Activated gamma-delta T cell (primary cell): ENCODE results near the gene APP.

ENCODE experiments used
- DNase-seq: peaks from one replicate; lab custom pipeline; 2025; lab: John Stamatoyannopoulos, UW

APP gene

DNA sequence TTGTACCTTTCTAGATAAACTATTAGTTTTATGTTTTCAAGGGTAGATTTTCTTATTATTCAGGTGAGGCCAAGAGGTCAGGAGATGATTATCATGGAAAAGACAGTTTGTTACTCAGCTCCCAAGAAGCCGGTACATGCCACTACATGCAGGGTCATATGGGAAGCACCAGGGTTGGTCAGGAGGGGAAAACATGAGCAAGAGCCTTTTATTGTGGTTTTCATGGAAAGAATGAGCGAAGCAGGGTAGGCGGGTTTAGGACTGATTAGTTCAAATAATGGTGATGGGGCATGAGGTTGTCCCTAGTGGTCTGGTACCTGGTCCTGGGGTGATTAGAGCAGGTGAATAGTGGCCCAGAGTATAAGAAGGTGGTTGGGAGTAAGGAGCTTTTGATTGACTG, 189.9 kb downstream of the APP start:
- no peak for DNase-seq

DNA sequence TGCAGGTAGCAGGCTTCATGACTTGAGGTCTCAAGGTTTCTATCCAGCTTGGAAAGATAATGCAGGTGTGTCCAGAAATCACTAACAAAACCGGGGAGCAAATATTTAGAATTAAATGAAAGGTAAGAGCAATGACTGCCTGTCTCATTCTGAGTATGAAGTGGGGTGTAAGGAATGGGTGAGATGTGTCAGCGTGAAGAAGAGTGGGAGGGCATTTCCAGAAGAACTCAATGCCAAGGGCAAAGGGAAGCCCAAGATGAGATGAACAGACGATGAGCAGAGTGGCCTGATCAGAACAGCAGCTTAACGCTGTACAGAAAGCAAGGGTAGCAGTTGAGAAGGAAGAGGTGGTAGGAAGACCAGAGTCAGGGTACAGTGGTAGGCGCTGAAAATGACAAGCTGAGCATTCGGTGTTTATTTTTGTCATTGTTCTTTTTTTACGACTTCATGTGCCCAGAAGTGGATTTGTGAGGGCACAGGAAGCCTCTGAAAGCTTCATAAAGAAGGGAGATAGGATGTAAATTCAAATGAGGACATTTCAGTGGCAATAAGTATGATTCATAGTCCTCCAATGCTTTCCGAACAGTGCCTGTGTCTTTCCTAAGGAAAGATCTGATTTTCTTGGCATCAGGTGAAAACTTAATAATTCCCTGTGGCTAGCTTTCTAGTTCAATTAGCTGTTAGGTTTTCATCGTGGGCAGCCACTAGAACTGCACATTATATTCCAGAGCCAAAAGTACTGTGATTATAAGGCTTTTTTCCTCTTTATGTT, 190.5 kb downstream of the APP start:
- no peak for DNase-seq

- no peak for DNase-seq
Observed at GRCh38 chr21:25977068-25977611, 193.4 kb downstream of the APP start.

GRCh38 chr21:25974964-25975363, 195.6 kb downstream of the APP start:
- DNase-seq: no peak

DNA sequence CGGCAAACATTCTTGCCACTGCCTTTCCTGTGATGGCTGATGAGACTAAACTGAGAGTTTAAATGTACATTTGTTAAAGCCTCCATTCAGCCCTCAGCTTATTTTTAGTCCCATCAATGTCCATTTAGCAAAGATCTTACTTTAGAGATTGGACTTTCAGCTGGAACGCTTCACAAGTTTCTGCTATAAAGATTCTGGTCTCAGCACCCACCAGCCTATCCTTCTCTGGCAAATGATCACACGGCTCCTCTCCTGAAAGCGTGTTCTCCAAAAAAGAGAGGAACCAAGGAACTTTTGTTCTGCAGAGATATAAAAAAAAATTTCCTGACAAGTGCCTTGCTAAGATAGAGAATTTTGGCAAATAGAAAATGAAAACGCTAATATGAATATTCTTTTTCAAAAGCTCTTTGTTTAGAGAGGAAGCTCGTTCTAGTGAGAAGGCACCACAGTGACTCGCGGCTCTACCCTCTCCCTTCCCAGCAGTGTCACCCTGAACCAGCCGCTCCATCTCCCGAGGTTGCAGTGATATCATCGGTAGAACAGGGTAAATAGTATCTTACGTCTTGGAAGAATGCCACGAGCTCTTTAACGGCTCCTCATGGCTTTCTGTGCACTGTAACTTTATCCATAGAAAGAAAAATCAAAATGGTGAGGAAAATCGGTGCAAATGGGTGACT, 200.2 kb downstream of the APP start:
- DNase-seq: no peak

DNA sequence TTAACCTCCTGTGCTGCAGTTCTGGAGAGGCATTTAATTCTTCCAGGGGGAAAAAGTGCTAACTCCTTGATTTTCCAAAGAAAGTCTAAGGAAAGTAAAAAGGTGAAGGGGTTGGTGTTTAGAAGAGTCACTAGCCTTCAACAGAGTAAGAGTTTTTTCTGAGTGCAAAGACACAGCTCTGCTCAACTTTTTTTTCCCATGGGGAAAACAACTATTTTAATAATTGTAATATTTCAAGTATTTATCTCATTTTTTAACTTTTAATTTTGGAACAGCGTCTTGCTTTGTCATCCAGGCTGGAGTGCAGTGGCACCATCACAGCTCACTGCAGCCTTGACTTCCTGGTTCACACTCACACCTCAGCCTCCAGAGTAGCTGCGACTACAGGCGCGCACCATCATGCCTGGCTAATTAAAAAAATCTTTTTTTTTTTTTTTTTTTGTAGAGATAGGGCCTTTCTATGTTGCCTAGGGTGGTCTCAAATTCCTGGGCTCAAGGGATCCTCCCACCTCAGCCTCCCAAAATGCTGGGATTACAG, 202.6 kb downstream of the APP start:
- no peak for DNase-seq

DNA sequence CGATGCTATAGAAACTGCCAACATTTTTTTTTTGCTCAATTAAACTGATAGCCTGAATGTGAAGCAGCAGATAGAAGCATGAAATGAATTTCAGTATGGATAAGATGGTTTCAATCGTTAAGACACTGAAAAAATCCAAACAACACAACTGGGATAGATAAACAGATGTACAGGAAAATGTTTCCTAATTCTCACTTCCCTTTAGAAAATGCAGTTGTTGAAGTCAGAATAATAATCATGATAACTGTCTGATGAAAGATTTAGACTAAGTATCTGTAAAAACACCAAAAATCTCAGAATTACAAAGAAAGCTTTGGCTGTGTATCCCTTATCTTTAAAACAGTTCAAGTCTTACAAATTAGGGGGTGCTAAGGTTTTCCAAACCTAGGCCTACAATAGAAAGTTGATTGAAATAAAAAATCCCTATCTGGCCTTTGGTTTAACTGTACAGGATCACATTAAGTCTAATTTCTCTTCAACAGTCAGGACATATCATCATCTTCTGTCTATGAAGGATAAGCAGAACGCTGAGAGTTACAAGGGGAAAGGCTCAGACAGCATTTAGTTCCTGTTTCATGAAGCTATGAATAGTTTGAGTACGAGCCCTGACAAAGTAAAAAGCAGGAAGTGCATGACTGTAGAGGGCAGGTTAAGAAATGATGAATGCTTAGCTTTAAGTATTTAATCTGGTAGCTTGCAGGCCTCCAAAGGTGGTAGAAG, 203.2 kb downstream of the APP start:
- no peak for DNase-seq

GRCh38 chr21:25965951-25966707, 204.4 kb downstream of the APP start:
- DNase-seq: no peak

DNA sequence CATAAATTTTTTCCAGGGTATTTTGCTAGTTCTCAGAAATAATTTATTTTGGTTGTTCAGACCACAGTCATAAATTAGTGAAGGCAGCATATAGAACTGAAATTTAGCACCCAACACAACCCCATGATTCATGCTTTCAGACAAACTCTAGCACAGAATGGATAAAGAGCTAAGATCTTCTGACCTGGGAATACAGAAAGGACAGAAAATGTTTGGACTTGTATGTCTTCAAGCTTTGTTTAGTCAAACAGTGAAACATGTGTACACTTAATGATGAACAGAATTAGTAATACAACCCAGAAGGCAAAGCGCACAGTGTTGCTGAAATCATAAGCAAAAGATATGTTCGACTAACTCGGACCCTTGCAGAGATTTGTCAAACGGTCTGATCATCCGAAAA, 205.6 kb downstream of the APP start:
- DNase-seq: no peak

GRCh38 chr21:25964015-25964414, 206.6 kb downstream of the APP start:
- no peak for DNase-seq

- DNase-seq: no peak
Observed at GRCh38 chr21:25963181-25963580, 207.4 kb downstream of the APP start.

- DNase-seq: no peak
Observed at GRCh38 chr21:25961042-25961441, 209.5 kb downstream of the APP start.

- DNase-seq: no peak
Observed at GRCh38 chr21:25960402-25960801, 210.2 kb downstream of the APP start.

DNA sequence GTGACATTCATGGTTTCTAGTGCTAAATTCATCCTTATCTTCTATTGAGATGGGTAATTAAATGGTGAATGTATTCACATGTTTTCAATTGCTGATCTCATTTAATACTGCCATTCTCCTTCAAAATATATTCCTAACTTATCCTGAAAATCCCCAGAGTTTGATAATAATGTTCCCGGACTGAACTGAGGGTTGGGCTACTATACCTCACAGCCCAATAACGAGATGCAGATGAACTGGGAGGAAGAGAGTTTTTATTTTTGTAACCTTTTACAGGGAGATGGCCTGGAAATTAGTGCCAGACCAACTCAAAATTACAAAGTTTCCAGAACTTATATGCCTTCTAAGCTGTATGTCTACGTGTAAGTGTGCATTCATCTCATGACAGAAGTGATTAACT, 210.8 kb downstream of the APP start:
- DNase-seq: no peak

DNA sequence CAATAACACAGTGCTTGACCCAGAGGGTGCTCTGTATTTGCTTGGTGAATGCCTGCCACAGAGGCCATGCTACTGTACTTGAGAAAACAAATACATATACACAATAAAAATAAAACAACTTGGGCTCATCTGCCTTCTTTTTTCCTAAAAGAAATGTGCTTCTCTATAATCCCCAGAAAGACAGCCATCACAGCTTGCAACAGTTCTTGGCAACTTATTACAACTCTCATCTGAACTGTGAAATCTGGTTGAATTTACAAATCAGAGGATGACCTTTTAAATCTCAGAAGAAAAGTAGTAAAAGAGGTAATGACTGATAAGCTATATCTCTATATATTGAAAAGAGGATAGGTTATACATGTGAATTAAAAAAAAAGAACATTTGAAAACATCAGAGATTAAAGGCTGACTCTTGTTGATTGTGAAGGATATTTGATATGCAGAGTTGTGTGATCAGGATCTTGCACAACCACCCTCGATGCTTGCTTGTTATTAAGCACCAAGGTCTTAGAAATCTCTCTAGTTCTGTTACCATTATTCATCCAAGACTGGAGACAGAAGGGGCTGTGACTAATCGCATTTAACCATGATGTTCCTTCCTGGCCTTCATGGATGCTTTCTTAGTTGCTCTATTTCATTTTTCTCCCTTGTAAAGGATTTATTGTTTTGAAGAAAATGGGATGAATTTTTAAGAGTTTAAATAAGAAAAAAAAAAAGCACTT, 213.4 kb downstream of the APP start:
- DNase-seq: no peak

GRCh38 chr21:25955646-25956045, 214.9 kb downstream of the APP start:
- DNase-seq: no peak

GRCh38 chr21:25953659-25954058, 216.9 kb downstream of the APP start:
- no peak for DNase-seq

DNA sequence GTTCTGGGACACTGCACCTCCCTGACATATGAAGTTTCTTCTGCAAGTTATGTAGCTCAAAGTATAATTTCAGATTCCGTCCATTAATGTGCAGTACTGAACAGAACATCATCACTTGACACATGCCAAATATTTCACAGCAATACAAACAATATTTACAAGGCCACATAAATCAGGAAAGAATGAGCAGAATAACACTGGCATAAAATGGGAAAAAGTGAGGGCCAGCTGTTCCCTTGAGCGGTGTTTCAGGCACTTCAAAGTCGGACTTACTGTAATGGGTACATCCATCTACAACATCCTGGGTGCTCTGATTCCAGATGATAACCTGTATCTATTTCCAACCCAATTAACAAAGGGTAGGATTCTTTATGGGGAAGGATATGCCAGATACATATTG, 217.4 kb downstream of the APP start:
- DNase-seq: no peak

DNA sequence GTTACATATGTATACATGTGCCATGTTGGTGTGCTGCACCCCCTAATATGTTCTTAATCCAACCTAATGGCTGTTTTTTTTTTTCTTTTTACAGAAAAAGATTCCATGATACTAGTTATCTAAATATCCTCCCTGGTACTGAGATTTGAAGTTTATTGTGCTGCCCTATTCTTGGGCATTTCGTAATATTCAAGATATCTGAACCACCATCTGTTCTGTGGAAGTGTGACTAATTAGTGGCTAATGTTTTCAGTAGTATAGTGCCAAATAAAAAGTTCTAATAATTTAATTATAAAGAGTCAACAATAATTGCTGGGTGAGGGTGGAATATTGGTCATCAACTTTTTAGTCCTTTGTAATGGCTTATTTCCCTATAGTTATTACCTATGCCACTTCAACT, 218.3 kb downstream of the APP start:
- DNase-seq: no peak

DNA sequence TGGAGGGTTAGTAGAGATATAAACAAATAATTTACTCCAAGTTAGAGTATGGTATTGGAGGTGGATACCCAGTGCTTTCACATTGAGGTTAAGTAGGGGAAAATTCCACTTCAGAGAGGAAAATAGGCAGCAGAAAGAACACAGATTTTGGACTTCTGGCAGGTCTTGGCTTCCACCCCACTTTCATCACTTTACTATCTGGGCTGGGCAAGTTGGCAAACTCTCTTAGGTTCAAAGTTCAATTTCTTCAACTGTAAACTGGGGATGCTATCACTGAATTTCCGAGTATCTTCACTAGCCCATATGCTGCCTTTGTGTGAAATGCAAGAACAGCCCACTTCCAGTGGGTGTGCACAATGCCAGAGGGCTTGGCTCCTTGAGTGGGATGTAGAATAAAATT, 220.9 kb downstream of the APP start:
- no peak for DNase-seq

DNA sequence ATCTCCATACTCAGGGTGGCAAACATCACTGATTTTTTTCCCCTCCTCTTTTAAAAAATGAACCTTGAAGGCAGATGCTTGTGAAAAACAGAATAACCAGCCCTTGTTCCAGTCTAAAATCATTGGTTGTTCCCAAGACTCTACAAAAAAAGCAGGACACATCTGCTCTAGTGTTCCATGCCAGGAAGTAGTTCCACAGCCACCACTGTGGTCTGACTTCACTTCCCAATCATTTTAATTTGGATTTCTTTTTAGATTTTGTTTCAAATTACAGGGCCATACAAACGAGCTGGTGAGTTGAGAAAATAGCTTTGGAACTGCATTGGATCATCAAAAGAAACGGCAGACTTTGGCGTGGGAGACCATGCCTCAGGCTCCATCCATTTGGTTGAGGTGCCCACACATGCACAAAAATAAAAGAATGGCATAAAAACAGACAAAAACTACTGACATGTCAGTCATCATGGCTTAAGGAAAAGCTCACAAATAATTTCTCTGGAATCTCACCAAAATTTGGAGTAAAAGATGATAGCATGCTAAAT, 225.8 kb downstream of the APP start:
- DNase-seq: no peak
